KMS-11 (cell line): ENCODE data around the gene GYPB.
"Not testable (repeated sequence)": the region's sequence is repeated elsewhere in the genome, so short reads cannot be mapped to it uniquely, and the experiment has no call there.

Experiments used
- H2AFZ ChIP-seq: fragments of 200-600 bp; sonication (generic); 2 replicates; pipeline ENCODE4 v1.6.1; 2016; ENCODE audit warnings: antibody characterized with exemption, mixed run types, low read depth
- H3K27ac ChIP-seq: fragments of 200-600 bp; sonication (generic); 2 replicates; pipeline ENCODE4 v1.6.1; 2016; ENCODE audit warnings: mild to moderate bottlenecking, mixed run types
- H3K27me3 ChIP-seq: fragments of 200-600 bp; sonication (generic); 2 replicates; pipeline ENCODE4 v1.6.1; 2017; ENCODE audit warnings: mild to moderate bottlenecking, low read depth, mixed run types, moderate library complexity; ENCODE audit not compliant: insufficient read depth
- H3K36me3 ChIP-seq: fragments of 200-600 bp; sonication (generic); 2 replicates; pipeline ENCODE4 v1.6.1; 2017; ENCODE audit warnings: mild to moderate bottlenecking, mixed run types; ENCODE audit not compliant: insufficient read depth
- H3K4me1 ChIP-seq: fragments of 200-600 bp; sonication (generic); 2 replicates; pipeline ENCODE4 v1.6.1; 2016; ENCODE audit warnings: mild to moderate bottlenecking, low read depth, mixed run types; ENCODE audit not compliant: poor library complexity, severe bottlenecking
- H3K4me2 ChIP-seq: fragments of 200-600 bp; sonication (generic); 2 replicates; pipeline ENCODE4 v1.7.0; 2016; ENCODE audit warnings: mild to moderate bottlenecking, mixed run types
- H3K4me3 ChIP-seq: fragments of 200-600 bp; sonication (generic); IDR thresholded peaks from 2 replicates; pipeline ENCODE4 v1.6.1; 2017; ENCODE audit warnings: low read depth, low read length, mixed read lengths; ENCODE audit not compliant: insufficient read depth
- H3K79me2 ChIP-seq: fragments of 200-600 bp; sonication (generic); 2 replicates; pipeline ENCODE4 v1.6.1; 2016; ENCODE audit warnings: low read depth, mixed run types; ENCODE audit not compliant: insufficient read depth
- H3K9ac ChIP-seq: fragments of 200-600 bp; sonication (generic); 2 replicates; pipeline ENCODE4 v1.6.1; 2016; ENCODE audit warnings: mild to moderate bottlenecking, mixed run types
- H4K20me1 ChIP-seq: fragments of 200-600 bp; sonication (generic); 2 replicates; pipeline ENCODE4 v1.6.1; 2016; ENCODE audit warnings: mild to moderate bottlenecking, mixed run types; ENCODE audit not compliant: insufficient read depth

The GYPB gene

DNA sequence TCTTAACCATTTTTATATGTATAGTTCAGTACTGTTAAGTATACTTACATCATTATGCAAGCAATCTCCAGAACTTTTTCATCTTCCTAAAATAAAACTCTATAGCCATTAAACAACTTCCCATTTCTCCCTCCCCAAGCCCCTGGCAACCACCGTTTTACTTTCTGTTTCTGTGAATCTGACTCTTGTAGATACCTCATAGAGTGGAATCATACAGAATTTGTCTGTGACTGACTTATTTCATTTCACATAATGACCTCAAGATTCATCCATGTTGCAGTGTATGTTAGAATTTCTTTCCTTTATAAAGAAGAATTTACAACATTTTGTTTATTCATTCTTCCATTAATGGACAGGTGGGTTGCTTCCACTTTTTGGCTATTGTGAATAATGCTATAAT is 13.4 kb upstream of the GYPB start:
- not testable (repeated sequence) for H3K27ac ChIP-seq, H3K4me1 ChIP-seq, H3K4me2 ChIP-seq, H3K36me3 ChIP-seq, H2AFZ ChIP-seq, H3K9ac ChIP-seq, H4K20me1 ChIP-seq, H3K27me3 ChIP-seq, H3K4me3 ChIP-seq, H3K79me2 ChIP-seq

DNA sequence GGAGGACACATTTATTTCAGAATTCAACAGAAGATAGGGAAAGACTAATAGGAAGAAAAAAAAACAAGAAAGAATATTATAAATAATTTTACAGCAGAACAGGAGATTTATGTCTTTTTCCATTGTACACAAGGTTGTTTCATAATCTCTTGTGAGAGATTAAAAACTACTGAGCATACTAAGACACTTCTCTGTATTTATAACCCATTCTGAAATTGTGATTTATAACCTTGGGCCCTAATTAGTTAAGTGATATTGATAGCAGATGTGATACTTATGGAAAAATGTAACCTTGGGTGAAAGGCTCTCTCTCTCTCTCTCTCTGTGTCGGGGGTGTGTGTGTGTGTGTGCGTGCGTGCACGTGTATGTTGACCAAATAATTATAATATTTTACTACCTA is 12.7 kb upstream of the GYPB start:
- not testable (repeated sequence) for H2AFZ ChIP-seq, H3K9ac ChIP-seq, H4K20me1 ChIP-seq, H3K4me1 ChIP-seq, H3K27ac ChIP-seq, H3K4me2 ChIP-seq, H3K27me3 ChIP-seq, H3K4me3 ChIP-seq, H3K79me2 ChIP-seq, H3K36me3 ChIP-seq

DNA sequence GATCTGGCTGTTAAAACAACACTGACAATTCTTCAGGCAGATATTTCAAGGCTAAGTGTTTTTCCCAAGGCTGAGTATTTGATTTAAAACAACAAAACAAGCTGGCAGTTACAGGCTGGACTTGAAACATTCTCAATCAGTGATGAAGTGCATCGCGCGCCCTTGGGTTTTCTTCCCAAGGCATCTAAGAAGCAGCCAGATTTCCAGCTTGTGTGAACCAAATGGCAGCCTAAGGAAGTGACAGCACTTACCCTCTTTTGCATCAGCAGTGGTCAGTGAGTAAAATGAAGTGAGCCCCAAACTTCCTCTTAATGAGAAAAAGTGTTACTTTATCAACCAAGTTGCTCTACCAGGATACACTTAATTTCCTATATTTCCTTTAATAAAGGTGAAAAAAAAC is 12.2 kb upstream of the GYPB start:
- not testable (repeated sequence) for H3K27ac ChIP-seq, H3K36me3 ChIP-seq, H3K4me2 ChIP-seq, H3K9ac ChIP-seq, H3K4me1 ChIP-seq, H2AFZ ChIP-seq, H3K79me2 ChIP-seq, H3K27me3 ChIP-seq, H3K4me3 ChIP-seq, H4K20me1 ChIP-seq

- H3K27ac ChIP-seq, H3K4me3 ChIP-seq, H4K20me1 ChIP-seq, H3K9ac ChIP-seq, H3K4me1 ChIP-seq, H3K36me3 ChIP-seq, H3K79me2 ChIP-seq, H3K4me2 ChIP-seq, H2AFZ ChIP-seq, H3K27me3 ChIP-seq: not testable (repeated sequence)
These were observed 11.5 kb upstream of the GYPB start for GRCh38 chr4:144030708-144031107.

DNA sequence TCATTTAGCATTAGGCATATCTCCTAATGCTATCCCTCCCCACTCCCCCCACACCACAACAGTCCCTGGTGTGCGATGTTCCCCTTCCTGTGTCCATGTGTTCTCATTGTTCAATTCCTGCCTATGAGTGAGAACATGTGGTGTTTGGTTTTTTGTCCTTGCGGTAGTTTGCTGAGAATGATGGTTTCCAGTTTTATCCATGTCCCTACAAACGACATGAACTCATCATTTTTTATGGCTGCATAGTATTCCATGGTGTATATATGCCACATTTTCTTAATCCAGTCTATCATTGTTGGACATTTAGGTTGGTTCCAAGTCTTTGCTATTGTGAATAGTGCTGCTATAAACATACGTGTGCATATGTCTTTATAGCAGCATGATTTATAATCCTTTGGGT is 7.5 kb upstream of the GYPB start:
- not testable (repeated sequence) for H3K27ac ChIP-seq, H3K4me3 ChIP-seq, H3K79me2 ChIP-seq, H3K9ac ChIP-seq, H3K27me3 ChIP-seq, H3K4me1 ChIP-seq, H2AFZ ChIP-seq, H4K20me1 ChIP-seq, H3K4me2 ChIP-seq, H3K36me3 ChIP-seq

- not testable (repeated sequence) for H3K36me3 ChIP-seq, H3K9ac ChIP-seq, H3K4me3 ChIP-seq, H3K27me3 ChIP-seq, H4K20me1 ChIP-seq, H3K4me2 ChIP-seq, H3K27ac ChIP-seq, H3K4me1 ChIP-seq, H3K79me2 ChIP-seq, H2AFZ ChIP-seq
These were observed 5.3 kb upstream of the GYPB start for GRCh38 chr4:144024399-144025053.

- H2AFZ ChIP-seq, H3K36me3 ChIP-seq, H3K27ac ChIP-seq, H3K9ac ChIP-seq, H3K4me3 ChIP-seq, H3K4me1 ChIP-seq, H3K79me2 ChIP-seq, H3K4me2 ChIP-seq, H3K27me3 ChIP-seq, H4K20me1 ChIP-seq: not testable (repeated sequence)
These were observed 3.7 kb upstream of the GYPB start for GRCh38 chr4:144022772-144023400.
